Bronchial epithelial cell (primary cell): ENCODE data around the gene ZDHHC8. TPM values are rescaled to one million over a fixed set of nuclear protein-coding genes. Genes with fewer than 3 reads are reported as not detected.

Experiments
- DNase-seq: peaks from one replicate; pipeline ENCODE4 v3.0.0-alpha.2; 2010; ENCODE audit warnings: low read depth
- FAIRE-seq: peaks from 2 replicates; lab custom pipeline; 2011; peaks lifted over from hg19 to GRCh38; lab: Jason Lieb, UNC
- H3K27me3 ChIP-seq: 2 replicates; pipeline ENCODE4 v1.5.1; 2011; ENCODE audit warnings: low read length; ENCODE audit not compliant: control insufficient read depth, insufficient read depth
- H3K36me3 ChIP-seq: 2 replicates; pipeline ENCODE4 v1.5.1; 2011; ENCODE audit warnings: low read length; ENCODE audit not compliant: control insufficient read depth, insufficient read depth
- H3K4me3 ChIP-seq: 2 replicates; pipeline ENCODE4 v1.5.1; 2011; ENCODE audit warnings: mild to moderate bottlenecking, low read depth, low read length, control low read depth
- total RNA-seq: library from RNA; depleted of rRNA; stranded (reverse); fragments of >200 nt; gene quantifications from 2 replicates; pipeline ENCODE4 v1.2.1, GENCODE V29; 2014
- TF ChIP-seq, protein P1 (sequence below): IDR thresholded peaks from 2 replicates; pipeline ENCODE4 v1.5.1; 2011; ENCODE audit warnings: mild to moderate bottlenecking, moderate library complexity, low read length, control low read depth, inconsistent platforms; ENCODE audit not compliant: insufficient read depth, severe bottlenecking

The ZDHHC8 gene
- total RNA-seq, 1 donor from 2014 or later = 6.6 TPM

DNA sequence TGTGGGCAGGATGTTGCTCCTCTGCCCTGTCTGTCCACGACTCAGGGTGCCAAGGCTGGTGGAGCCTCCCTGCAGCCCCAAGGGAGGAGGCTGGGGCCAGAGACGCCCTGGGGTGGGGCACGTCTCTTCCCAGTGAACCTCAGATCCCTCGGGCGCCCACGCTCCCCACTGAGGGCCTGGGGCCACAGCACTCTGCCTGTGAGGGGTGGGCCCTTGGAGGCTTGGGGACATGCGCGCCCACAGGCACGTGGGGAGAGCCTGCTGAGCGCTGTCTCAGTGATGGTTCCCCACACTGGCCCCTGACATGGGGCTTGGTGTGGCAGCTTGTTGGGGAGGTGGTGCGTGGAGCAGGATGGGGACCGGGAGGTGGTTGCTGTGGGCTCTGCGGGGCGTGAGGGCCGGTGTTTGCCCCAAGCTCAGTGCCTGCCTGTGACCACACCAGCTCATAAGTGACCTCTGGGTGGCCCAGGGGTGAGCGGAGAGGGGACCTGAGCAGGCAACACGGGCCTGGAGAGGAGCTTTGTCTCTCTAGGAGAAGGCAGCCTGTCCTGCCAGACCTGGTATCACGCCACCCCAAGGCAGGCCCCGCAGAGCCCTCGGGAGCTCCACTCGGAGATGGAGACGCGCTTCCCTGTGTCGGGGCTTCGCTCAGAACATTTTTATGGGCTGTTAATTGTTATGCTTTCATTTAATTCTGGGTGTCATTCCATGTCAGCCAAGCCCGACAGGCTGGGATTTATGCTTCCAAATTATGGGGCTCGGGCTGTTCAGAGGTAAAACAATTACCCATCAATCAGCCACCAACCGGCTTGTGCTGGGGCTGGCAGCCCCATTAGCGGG lies 46.7 kb downstream of the ZDHHC8 start:
- no peak for FAIRE-seq
- Histone ChIP-seq H3K4me3 (no peak overlapping the region), H3K36me3 (no peaks in the 10 kb centered on the region), H3K27me3 (peaks cover 5% of the 10 kb centered on the region)
- TF ChIP-seq, protein P1, sequence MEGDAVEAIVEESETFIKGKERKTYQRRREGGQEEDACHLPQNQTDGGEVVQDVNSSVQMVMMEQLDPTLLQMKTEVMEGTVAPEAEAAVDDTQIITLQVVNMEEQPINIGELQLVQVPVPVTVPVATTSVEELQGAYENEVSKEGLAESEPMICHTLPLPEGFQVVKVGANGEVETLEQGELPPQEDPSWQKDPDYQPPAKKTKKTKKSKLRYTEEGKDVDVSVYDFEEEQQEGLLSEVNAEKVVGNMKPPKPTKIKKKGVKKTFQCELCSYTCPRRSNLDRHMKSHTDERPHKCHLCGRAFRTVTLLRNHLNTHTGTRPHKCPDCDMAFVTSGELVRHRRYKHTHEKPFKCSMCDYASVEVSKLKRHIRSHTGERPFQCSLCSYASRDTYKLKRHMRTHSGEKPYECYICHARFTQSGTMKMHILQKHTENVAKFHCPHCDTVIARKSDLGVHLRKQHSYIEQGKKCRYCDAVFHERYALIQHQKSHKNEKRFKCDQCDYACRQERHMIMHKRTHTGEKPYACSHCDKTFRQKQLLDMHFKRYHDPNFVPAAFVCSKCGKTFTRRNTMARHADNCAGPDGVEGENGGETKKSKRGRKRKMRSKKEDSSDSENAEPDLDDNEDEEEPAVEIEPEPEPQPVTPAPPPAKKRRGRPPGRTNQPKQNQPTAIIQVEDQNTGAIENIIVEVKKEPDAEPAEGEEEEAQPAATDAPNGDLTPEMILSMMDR = no peak
- no peak for DNase-seq

DNA sequence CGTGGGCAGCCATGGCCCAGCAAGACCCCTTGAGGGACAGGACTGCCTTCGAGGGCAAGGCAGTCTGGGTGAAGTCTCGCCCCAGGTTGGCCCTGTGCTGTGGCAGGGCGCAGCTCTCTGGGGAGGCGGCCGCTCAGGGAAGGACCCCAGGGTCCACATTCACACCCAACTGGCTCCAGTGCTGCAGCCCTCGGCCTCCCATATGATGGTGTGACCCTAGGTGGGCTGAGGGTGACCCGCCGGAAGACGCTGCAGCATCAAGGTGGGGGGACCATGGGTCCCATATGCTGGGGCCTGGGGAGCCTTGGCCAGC lies 47.3 kb downstream of the ZDHHC8 start:
- no peak overlapping the region for H3K4me3 ChIP-seq
- H3K27me3 ChIP-seq = peaks cover 5% of the 10 kb centered on the region
- FAIRE-seq = no peak
- H3K36me3 ChIP-seq = no peaks in the 10 kb centered on the region
- no peak for DNase-seq
- TF ChIP-seq, protein P1 = no peak

DNA sequence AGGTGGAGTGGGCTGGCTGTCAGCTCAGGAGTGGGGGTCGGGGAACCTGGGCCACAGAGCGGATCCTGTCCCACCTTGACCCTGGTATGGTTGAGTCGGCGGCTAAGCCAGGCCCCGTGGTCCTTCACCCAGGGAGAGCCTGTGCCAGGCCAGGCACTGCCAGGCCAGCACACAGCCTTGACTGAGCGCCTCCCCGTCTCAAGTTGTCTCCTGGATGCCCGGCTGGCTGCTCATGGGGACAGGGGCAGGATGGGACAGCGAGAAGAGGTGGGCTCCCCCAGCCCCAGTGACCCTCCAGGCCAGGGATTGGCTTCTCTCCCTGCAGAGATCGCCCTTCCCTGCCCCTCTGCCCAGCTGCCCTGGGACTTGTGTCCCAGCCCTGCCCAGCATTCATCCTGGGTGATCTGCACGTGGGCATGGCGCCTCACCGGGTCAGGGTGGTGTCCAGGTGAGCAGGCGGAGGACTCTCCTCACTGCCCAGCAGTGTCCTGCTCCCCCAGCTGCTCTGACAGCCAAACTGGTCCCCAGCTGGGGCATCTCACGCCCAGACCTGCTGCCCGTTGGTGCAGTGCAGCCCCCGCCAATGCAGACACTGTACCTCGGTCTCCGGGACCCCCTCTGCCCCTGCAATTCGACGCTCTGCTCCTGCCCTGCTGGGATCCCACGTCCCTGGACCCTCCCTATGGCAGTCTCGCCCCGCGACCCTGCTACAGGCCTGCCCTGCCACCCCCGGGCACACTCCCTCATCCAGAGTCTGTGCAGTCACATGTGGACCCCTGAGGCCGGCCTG lies 48.0 kb downstream of the ZDHHC8 start:
- no peak overlapping the region for H3K4me3 ChIP-seq
- TF ChIP-seq, protein P1 = no peak

DNA sequence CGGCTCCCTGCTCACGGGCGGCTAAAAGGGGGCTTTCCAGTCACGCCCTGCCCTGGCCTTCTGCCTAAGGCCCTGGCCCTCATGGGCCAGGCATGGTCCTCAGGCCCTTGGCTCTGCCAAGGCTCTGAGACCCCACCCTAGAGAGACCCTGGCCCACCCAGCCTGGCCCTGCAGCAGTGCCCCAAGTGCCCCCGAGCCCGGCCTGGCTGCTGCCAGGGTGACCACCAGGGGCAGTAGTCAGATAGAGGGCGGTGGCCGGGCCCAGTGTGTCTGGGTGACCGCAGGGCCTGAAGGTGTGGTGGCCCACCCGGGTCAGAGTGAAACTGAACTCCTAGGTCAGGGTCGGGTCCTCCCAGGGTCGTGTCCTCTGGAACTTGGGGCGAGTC lies 48.6 kb downstream of the ZDHHC8 start:
- H3K27me3 ChIP-seq = no peaks in the 10 kb centered on the region
- FAIRE-seq = no peak

More for the DNA sequence above, 48.0 kb downstream of the ZDHHC8 start:
- DNase-seq = no peak
- Histone ChIP-seq H3K27me3 (no peaks in the 10 kb centered on the region), H3K36me3 (no peaks in the 10 kb centered on the region)
- no peak for FAIRE-seq

DNA sequence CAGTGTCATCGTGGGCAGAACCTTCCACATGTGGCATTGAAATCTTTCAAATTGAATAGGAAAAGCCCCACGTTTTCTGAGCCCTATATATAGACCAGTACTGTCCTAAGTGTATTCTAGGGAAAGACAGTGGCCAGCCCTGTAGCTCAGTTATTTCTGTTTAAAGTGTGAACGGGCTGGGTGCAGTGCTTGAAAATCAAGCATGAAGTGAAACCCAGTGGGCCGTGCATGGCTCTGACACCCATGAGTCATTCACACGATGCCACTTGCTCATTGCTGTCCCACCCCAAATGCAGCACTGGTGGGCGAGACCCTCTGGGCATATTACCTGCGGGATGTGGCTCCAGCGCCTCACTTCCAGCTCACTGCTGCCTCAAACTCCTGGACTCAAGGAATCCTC lies 49.0 kb downstream of the ZDHHC8 start:
- TF ChIP-seq, protein P1 = no peak
- Histone ChIP-seq H3K36me3 (no peaks in the 10 kb centered on the region), H3K27me3 (no peaks in the 10 kb centered on the region), H3K4me3 (no peak overlapping the region)
- no peak for FAIRE-seq
- no peak for DNase-seq

More for the DNA sequence above, 48.6 kb downstream of the ZDHHC8 start:
- DNase-seq = no peak
- no peak overlapping the region for H3K4me3 ChIP-seq
- TF ChIP-seq, protein P1 = no peak
- H3K36me3 ChIP-seq = no peaks in the 10 kb centered on the region
